ENCODE data around the gene POLE.

- TF ChIP-seq SMC3 (IDR thresholded peaks at IDR 0.05; ENCODE audit: low read depth, low read length) (no peak), RCOR1 (IDR thresholded peaks at IDR 0.05; ENCODE audit: low read length) (no peak), EP300 (IDR thresholded peaks at IDR 0.05; ENCODE audit: borderline replicate concordance in 1 of 2, low read depth in 1 of 2, low read length in 1 of 2) (no peak), MXI1 (IDR thresholded peaks at IDR 0.05; ENCODE audit: low read depth, low read length) (no peak), SIN3A (IDR thresholded peaks at IDR 0.05; ENCODE audit: borderline replicate concordance, low read depth, low read length) (no peak), CTCF (IDR thresholded peaks at IDR 0.05) (no peak), ELF1 (IDR thresholded peaks at IDR 0.05) (no peak), FOXM1 (IDR thresholded peaks at IDR 0.05; ENCODE audit: low read depth) (no peak), FOSL2 (IDR thresholded peaks at IDR 0.05; ENCODE audit: borderline replicate concordance, low read depth) (no peak), YY1 (IDR thresholded peaks at IDR 0.05; ENCODE audit: low read depth) (no peak), POLR2AphosphoS5 (IDR thresholded peaks at IDR 0.05; ENCODE audit: low read depth, low read length) (no peak), EZH2phosphoT487 (IDR thresholded peaks at IDR 0.05; ENCODE audit: borderline replicate concordance, low read depth) (no peak), JUND (IDR thresholded peaks at IDR 0.05) (no peak)
Observed at GRCh38 chr12:132588821-132589669, 98.1 kb downstream of the POLE start.

All from SK-N-SH (cell line).